HEK293 (cell line): ENCODE results near the gene CIB1.

Source experiments
- KLF9 ChIP-seq: fragments of 450-650 bp; formaldehyde crosslinking; IDR thresholded peaks from 2 replicates; pipeline ENCODE4 v1.5.1; 2016; ENCODE audit warnings: missing biosample characterization, missing genetic modification characterization, low read depth
- PRDM1 ChIP-seq: fragments of 450-650 bp; formaldehyde crosslinking; IDR thresholded peaks from 2 replicates; pipeline ENCODE4; 2016; ENCODE audit warnings: missing biosample characterization, missing genetic modification characterization
- SP2 ChIP-seq: fragments of 450-650 bp; formaldehyde crosslinking; IDR thresholded peaks from 2 replicates; pipeline ENCODE4 v1.5.1; 2016; ENCODE audit warnings: missing biosample characterization, missing genetic modification characterization
- SP3 ChIP-seq: fragments of 450-650 bp; formaldehyde crosslinking; IDR thresholded peaks from 2 replicates; pipeline ENCODE4 v1.5.1; 2016; ENCODE audit warnings: missing biosample characterization, missing genetic modification characterization
- ZBTB7A ChIP-seq: fragments of 450-650 bp; formaldehyde crosslinking; IDR thresholded peaks from 2 replicates; pipeline ENCODE4 v1.5.1; 2016; ENCODE audit warnings: low read depth, missing biosample characterization, missing genetic modification characterization
- ZNF140 ChIP-seq: fragments of 450-650 bp; formaldehyde crosslinking; IDR thresholded peaks from 2 replicates; pipeline ENCODE4 v1.5.1; 2016; ENCODE audit warnings: missing biosample characterization, missing genetic modification characterization
- ZNF146 ChIP-seq: fragments of 450-650 bp; formaldehyde crosslinking; IDR thresholded peaks from 2 replicates; pipeline ENCODE4 v1.5.1; 2016; ENCODE audit warnings: missing biosample characterization, missing genetic modification characterization
- ZNF24 ChIP-seq: fragments of 450-650 bp; formaldehyde crosslinking; IDR thresholded peaks from 2 replicates; pipeline ENCODE4 v1.5.1; 2016; ENCODE audit warnings: missing biosample characterization, missing genetic modification characterization
- ZNF324 ChIP-seq: fragments of 450-650 bp; formaldehyde crosslinking; IDR thresholded peaks from 2 replicates; pipeline ENCODE4 v1.5.1; 2016; ENCODE audit warnings: missing biosample characterization, missing genetic modification characterization
- ZNF433 ChIP-seq: fragments of 450-650 bp; formaldehyde crosslinking; IDR thresholded peaks from 2 replicates; pipeline ENCODE4 v1.5.1; 2016; ENCODE audit warnings: missing biosample characterization, missing genetic modification characterization, low read depth
- ZNF514 ChIP-seq: fragments of 450-650 bp; formaldehyde crosslinking; IDR thresholded peaks from 2 replicates; pipeline ENCODE4 v1.5.1; 2016; ENCODE audit warnings: missing biosample characterization, missing genetic modification characterization
- ZNF548 ChIP-seq: fragments of 450-650 bp; formaldehyde crosslinking; IDR thresholded peaks from 2 replicates; pipeline ENCODE4 v1.5.1; 2016; ENCODE audit warnings: missing biosample characterization, missing genetic modification characterization
- ZNF549 ChIP-seq: fragments of 450-650 bp; IDR thresholded peaks from 2 replicates; pipeline ENCODE4 v1.5.1; 2018; ENCODE audit warnings: missing biosample characterization, missing genetic modification characterization, mild to moderate bottlenecking, inconsistent platforms, moderate library complexity
- ZNF792 ChIP-seq: fragments of 450-650 bp; formaldehyde crosslinking; IDR thresholded peaks from 2 replicates; pipeline ENCODE4 v1.5.1; 2016; ENCODE audit warnings: missing biosample characterization, missing genetic modification characterization
- TF ChIP-seq, protein P1 (sequence below): fragments of 450-650 bp; formaldehyde crosslinking; IDR thresholded peaks from 2 replicates; pipeline ENCODE4 v1.5.1; 2016; ENCODE audit warnings: missing biosample characterization, missing genetic modification characterization
- TF ChIP-seq, protein P2 (sequence below): fragments of 450-650 bp; formaldehyde crosslinking; IDR thresholded peaks from 2 replicates; pipeline ENCODE4 v1.5.1; 2017; ENCODE audit warnings: missing biosample characterization, missing genetic modification characterization
- TF ChIP-seq, protein P3 (sequence below): fragments of 450-650 bp; formaldehyde crosslinking; IDR thresholded peaks from 2 replicates; pipeline ENCODE4 v1.5.1; 2016; ENCODE audit warnings: missing biosample characterization, missing genetic modification characterization
- TF ChIP-seq, protein P4 (sequence below): fragments of 450-650 bp; formaldehyde crosslinking; IDR thresholded peaks from 2 replicates; pipeline ENCODE4 v1.5.1; 2016; ENCODE audit warnings: missing biosample characterization, missing genetic modification characterization
- TF ChIP-seq, protein P5 (sequence below): fragments of 450-650 bp; formaldehyde crosslinking; IDR thresholded peaks from 2 replicates; pipeline ENCODE4; 2016; ENCODE audit warnings: missing biosample characterization, missing genetic modification characterization
- TF ChIP-seq, protein P6 (sequence below): fragments of 450-650 bp; formaldehyde crosslinking; IDR thresholded peaks from 2 replicates; pipeline ENCODE4 v1.5.1; 2016; ENCODE audit warnings: missing biosample characterization, missing genetic modification characterization
- TF ChIP-seq, protein P7 (sequence below): fragments of 450-650 bp; formaldehyde crosslinking; IDR thresholded peaks from 2 replicates; pipeline ENCODE4 v1.5.1; 2016; ENCODE audit warnings: missing biosample characterization, missing genetic modification characterization
- TF ChIP-seq, protein P8 (sequence below): fragments of 450-650 bp; formaldehyde crosslinking; IDR thresholded peaks from 2 replicates; pipeline ENCODE4 v1.5.1; 2016; ENCODE audit warnings: missing biosample characterization, missing genetic modification characterization, borderline replicate concordance

The CIB1 gene

DNA sequence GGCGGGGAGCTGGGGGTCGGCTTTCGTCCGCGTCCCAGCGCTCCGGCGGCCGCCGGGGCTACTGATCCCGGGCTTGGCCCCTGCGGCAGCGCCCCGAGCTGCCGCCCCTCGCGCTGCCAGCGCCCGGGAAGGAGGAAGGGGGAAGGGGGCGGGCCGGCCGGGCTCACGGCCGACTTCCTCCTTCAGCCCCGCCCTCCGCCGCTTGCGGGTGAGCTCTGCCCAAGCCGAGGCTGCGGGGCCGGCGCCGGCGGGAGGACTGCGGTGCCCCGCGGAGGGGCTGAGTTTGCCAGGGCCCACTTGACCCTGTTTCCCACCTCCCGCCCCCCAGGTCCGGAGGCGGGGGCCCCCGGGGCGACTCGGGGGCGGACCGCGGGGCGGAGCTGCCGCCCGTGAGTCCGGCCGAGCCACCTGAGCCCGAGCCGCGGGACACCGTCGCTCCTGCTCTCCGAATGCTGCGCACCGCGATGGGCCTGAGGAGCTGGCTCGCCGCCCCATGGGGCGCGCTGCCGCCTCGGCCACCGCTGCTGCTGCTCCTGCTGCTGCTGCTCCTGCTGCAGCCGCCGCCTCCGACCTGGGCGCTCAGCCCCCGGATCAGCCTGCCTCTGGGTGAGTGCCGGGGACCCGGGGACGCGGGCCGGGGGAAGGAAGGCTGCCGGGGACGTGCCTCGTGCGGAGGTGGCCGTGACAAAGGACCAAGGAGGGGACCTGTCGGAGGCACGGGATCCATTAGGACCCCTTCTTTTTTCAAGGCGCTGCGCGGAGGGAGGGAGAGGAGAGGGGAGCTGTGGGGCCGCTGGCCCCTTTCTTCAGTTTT is 32.4 kb downstream of the CIB1 start, which contains the start of gene SEMA4B (continued):
- TF ChIP-seq, protein P1, sequence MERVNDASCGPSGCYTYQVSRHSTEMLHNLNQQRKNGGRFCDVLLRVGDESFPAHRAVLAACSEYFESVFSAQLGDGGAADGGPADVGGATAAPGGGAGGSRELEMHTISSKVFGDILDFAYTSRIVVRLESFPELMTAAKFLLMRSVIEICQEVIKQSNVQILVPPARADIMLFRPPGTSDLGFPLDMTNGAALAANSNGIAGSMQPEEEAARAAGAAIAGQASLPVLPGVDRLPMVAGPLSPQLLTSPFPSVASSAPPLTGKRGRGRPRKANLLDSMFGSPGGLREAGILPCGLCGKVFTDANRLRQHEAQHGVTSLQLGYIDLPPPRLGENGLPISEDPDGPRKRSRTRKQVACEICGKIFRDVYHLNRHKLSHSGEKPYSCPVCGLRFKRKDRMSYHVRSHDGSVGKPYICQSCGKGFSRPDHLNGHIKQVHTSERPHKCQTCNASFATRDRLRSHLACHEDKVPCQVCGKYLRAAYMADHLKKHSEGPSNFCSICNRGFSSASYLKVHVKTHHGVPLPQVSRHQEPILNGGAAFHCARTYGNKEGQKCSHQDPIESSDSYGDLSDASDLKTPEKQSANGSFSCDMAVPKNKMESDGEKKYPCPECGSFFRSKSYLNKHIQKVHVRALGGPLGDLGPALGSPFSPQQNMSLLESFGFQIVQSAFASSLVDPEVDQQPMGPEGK (tag by site-specific recombination) = 0 out of 2 replicates have a peak, but pooled peaks have one; percentile 45
- TF ChIP-seq ZNF140 (tag by site-specific recombination) (no peak), ZNF433 (tag by site-specific recombination) (no peak), ZNF24 (tag by site-specific recombination) (no peak), KLF9 (tag by site-specific recombination) (peak; percentile 69), ZNF549 (no peak), ZNF548 (tag by site-specific recombination) (no peak), ZNF146 (tag by site-specific recombination) (no peak), ZNF324 (tag by site-specific recombination) (no peak), ZBTB7A (no peak), ZNF792 (tag by site-specific recombination) (no peak), SP3 (tag by site-specific recombination) (peak; percentile 73), ZNF514 (tag by site-specific recombination) (no peak), SP2 (tag by site-specific recombination) (peak; percentile 64), PRDM1 (tag by site-specific recombination) (no peak)
- TF ChIP-seq, protein P2, sequence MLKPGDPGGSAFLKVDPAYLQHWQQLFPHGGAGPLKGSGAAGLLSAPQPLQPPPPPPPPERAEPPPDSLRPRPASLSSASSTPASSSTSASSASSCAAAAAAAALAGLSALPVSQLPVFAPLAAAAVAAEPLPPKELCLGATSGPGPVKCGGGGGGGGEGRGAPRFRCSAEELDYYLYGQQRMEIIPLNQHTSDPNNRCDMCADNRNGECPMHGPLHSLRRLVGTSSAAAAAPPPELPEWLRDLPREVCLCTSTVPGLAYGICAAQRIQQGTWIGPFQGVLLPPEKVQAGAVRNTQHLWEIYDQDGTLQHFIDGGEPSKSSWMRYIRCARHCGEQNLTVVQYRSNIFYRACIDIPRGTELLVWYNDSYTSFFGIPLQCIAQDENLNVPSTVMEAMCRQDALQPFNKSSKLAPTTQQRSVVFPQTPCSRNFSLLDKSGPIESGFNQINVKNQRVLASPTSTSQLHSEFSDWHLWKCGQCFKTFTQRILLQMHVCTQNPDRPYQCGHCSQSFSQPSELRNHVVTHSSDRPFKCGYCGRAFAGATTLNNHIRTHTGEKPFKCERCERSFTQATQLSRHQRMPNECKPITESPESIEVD = no peak
- TF ChIP-seq, protein P3, sequence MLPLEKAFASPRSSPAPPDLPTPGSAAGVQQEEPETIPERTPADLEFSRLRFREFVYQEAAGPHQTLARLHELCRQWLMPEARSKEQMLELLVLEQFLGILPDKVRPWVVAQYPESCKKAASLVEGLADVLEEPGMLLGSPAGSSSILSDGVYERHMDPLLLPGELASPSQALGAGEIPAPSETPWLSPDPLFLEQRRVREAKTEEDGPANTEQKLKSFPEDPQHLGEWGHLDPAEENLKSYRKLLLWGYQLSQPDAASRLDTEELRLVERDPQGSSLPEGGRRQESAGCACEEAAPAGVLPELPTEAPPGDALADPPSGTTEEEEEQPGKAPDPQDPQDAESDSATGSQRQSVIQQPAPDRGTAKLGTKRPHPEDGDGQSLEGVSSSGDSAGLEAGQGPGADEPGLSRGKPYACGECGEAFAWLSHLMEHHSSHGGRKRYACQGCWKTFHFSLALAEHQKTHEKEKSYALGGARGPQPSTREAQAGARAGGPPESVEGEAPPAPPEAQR = no peak
- TF ChIP-seq, protein P4, sequence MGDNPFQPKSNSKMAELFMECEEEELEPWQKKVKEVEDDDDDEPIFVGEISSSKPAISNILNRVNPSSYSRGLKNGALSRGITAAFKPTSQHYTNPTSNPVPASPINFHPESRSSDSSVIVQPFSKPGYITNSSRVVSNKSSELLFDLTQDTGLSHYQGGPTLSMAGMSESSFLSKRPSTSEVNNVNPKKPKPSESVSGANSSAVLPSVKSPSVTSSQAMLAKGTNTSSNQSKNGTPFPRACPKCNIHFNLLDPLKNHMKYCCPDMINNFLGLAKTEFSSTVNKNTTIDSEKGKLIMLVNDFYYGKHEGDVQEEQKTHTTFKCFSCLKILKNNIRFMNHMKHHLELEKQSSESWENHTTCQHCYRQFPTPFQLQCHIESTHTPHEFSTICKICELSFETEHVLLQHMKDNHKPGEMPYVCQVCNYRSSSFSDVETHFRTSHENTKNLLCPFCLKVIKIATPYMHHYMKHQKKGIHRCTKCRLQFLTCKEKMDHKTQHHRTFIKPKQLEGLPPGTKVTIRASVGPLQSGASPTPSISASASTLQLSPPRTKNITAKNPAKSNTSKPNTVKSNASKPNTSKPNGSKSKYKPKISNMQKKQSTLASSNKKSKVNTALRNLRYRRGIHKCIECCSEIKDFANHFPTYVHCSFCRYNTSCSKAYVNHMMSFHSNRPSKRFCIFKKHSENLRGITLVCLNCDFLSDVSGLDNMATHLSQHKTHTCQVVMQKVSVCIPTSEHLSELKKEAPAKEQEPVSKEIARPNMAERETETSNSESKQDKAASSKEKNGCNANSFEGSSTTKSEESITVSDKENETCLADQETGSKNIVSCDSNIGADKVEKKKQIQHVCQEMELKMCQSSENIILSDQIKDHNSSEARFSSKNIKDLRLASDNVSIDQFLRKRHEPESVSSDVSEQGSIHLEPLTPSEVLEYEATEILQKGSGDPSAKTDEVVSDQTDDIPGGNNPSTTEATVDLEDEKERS (tag by site-specific recombination) = no peak
- TF ChIP-seq, protein P5, sequence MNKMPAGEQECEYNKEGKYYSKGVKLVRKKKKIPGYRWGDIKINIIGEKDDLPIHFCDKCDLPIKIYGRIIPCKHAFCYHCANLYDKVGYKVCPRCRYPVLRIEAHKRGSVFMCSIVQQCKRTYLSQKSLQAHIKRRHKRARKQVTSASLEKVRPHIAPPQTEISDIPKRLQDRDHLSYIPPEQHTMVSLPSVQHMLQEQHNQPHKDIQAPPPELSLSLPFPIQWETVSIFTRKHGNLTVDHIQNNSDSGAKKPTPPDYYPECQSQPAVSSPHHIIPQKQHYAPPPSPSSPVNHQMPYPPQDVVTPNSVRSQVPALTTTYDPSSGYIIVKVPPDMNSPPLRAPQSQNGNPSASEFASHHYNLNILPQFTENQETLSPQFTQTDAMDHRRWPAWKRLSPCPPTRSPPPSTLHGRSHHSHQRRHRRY (tag by site-specific recombination) = no peak
- TF ChIP-seq, protein P6, sequence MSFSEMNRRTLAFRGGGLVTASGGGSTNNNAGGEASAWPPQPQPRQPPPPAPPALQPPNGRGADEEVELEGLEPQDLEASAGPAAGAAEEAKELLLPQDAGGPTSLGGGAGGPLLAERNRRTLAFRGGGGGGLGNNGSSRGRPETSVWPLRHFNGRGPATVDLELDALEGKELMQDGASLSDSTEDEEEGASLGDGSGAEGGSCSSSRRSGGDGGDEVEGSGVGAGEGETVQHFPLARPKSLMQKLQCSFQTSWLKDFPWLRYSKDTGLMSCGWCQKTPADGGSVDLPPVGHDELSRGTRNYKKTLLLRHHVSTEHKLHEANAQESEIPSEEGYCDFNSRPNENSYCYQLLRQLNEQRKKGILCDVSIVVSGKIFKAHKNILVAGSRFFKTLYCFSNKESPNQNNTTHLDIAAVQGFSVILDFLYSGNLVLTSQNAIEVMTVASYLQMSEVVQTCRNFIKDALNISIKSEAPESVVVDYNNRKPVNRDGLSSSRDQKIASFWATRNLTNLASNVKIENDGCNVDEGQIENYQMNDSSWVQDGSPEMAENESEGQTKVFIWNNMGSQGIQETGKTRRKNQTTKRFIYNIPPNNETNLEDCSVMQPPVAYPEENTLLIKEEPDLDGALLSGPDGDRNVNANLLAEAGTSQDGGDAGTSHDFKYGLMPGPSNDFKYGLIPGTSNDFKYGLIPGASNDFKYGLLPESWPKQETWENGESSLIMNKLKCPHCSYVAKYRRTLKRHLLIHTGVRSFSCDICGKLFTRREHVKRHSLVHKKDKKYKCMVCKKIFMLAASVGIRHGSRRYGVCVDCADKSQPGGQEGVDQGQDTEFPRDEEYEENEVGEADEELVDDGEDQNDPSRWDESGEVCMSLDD (tag by site-specific recombination) = no peak
- TF ChIP-seq, protein P7, sequence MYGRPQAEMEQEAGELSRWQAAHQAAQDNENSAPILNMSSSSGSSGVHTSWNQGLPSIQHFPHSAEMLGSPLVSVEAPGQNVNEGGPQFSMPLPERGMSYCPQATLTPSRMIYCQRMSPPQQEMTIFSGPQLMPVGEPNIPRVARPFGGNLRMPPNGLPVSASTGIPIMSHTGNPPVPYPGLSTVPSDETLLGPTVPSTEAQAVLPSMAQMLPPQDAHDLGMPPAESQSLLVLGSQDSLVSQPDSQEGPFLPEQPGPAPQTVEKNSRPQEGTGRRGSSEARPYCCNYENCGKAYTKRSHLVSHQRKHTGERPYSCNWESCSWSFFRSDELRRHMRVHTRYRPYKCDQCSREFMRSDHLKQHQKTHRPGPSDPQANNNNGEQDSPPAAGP (tag by site-specific recombination) = no peak
- TF ChIP-seq, protein P8, sequence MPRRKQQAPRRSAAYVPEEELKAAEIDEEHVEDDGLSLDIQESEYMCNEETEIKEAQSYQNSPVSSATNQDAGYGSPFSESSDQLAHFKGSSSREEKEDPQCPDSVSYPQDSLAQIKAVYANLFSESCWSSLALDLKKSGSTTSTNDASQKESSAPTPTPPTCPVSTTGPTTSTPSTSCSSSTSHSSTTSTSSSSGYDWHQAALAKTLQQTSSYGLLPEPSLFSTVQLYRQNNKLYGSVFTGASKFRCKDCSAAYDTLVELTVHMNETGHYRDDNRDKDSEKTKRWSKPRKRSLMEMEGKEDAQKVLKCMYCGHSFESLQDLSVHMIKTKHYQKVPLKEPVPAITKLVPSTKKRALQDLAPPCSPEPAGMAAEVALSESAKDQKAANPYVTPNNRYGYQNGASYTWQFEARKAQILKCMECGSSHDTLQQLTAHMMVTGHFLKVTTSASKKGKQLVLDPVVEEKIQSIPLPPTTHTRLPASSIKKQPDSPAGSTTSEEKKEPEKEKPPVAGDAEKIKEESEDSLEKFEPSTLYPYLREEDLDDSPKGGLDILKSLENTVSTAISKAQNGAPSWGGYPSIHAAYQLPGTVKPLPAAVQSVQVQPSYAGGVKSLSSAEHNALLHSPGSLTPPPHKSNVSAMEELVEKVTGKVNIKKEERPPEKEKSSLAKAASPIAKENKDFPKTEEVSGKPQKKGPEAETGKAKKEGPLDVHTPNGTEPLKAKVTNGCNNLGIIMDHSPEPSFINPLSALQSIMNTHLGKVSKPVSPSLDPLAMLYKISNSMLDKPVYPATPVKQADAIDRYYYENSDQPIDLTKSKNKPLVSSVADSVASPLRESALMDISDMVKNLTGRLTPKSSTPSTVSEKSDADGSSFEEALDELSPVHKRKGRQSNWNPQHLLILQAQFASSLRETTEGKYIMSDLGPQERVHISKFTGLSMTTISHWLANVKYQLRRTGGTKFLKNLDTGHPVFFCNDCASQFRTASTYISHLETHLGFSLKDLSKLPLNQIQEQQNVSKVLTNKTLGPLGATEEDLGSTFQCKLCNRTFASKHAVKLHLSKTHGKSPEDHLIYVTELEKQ (tag by site-specific recombination) = no peak
- TF ChIP-seq, all 188 proteins: peak for 30
